Activated naive CD4-positive, alpha-beta T cell treated with Interleukin-2 at 50 U/mL for 16 hours (primary cell): ENCODE data around the gene CAMTA1.

Source experiments
- DNase-seq: peaks from one replicate; pipeline ENCODE4 v3.0.0-alpha.2; 2020

CAMTA1 gene

DNA sequence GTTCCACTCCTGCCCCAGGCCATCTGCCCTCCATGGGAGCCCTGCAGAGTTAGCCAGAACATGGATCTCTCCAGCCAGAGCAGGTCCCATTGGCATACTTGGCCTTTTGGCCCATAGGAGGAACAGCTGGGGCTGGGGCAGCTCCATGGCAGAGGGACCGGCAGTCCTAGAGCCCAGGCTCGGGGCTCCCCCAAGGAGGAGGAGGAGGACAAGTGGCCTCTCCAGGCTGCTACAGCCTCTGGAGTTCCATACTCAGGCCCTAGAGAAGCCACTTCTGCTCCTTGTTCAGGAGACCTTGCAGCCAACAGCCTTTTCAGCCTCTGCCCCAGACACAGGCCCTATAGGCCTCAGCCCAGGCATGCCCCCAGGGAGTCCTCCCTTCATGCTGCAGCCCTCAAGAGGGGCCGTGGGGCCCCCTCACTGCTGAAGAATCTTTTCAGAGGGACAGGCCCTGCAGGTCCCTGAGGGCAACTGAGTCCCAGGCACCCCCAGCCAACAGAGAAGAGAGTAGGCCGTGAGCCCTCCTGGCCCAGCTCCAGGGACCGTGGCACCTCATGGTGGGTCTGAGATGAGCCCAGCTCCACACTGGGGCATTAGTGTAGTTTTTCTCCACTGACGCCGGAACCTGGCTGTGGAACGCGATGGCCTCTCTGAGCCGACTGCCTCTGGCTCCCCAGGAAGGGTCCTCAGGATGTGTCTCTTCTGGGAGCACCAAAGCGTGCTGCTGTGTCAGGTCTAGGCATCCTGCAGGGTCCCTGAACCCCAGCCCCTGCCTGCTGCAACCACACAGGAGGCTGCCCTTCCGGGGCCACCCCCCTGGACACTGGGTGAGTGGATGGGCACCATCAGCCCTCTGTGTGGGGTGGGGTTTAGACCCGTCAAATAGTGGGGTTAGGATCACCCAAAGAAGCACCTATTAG lies 688.2 kb downstream of the CAMTA1 start:
- no peak for DNase-seq

DNA sequence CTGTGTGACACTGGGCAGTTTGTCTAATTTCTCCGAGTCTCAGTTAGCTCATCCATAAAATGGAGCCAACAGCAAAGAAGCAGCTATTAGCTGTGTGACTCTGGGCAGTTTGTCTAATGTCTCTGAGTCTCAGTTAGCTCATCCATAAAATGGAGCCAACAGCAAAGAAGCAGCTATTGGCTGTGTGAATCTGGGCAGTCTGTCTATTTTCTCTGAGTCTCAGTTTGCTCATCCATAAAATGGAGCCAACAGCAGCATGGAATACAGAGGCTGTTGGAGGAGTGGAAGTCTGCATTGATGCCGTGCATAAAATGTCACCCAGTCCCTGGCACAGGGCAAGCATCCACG lies 688.9 kb downstream of the CAMTA1 start:
- no peak for DNase-seq

GRCh38 chr1:7474786-7475502 lies 689.7 kb downstream of the CAMTA1 start:
- no peak for DNase-seq

DNA sequence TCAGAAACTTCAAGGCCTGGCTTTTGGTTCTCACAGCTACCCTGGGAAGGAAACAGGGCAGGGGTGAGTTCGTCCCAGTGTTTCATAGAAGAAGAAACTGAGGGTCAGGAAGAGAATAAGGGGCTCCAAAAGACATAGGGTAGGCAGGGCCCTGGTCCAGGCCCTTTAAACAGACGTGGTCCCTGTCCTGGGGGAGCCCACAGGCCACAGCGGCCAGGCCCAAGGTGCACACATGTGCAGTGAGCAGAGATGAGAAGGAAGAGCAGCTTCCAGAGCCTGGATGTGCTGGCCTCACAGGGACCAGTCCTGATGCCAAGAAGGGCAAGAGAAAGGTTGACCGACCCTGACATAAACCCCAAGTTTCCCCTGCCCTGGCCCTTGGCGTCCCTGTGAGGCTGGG lies 690.4 kb downstream of the CAMTA1 start:
- DNase-seq: no peak

DNA sequence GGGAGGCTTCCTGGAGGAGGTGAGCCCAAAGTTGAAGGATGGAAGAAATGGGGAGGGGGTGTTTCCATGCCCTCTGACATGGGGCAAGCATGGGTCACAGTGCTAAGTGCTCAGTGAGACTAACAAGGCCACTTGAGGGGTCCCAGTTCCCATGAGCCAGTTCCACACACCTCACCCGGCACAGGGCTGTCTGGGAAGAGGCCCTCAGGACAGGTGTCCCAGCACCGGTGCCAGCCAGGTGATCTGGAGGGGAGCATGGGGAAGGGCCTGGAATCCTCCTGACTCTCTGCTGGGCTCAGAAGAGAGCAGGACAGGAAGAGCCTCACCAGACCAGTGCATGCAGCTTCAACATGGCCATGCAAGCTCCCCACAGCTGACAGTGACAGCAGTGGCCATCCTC lies 691.1 kb downstream of the CAMTA1 start:
- DNase-seq: no peak

DNA sequence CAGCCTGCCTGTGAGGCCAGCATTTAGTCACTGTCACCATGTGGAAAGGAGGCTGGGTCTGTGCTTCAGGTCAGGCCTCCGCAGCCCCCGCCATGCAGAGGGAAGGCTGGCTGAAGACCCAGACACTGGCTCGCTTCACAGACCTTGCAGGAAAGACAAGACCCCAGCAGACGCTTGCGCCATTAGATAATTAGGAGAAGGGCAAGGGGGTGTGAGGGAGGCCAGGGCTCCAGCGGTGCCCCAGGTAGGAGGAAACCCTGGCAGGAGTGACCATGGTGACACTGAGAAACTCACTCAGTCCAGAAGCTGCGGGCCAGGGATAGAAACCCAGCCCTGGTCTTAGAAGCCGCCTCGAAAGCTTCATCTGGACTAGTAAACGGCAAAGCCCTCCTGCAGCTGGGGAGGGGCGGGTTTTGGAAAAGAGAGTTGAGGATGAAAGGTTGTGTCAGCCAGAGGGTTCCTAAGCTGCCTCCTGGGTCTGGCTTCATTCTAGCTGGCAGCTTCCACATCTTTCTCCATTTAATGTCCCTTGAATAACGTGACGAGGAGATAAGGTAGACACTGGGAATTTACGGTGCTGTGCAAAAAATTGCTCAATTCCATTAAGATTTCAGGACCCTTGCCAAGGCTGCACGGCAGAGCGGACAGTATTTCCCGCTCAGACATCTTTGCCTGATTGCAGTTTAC lies 691.8 kb downstream of the CAMTA1 start:
- no peak for DNase-seq

DNA sequence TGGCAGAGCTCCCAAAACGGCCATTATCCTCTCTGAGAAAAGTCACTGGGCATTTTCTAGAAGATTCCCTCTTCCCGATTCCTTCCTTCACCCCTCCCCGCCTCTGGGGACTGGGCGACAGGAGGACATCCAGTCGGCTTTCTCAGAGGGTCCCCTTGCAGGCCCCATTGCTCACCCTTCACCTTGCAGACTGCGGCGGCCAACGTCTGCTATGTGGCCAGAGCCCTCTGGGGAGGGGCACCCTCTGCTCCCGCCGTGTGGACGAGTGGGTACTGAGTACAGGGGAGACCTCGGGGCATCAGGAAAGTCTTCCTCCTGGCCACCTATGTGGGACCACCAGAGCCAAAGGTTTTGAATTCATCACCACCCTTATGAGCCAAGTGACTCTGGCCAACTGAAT lies 692.3 kb downstream of the CAMTA1 start:
- DNase-seq: no peak

GRCh38 chr1:7478142-7478790 lies 693.0 kb downstream of the CAMTA1 start:
- DNase-seq: no peak

DNA sequence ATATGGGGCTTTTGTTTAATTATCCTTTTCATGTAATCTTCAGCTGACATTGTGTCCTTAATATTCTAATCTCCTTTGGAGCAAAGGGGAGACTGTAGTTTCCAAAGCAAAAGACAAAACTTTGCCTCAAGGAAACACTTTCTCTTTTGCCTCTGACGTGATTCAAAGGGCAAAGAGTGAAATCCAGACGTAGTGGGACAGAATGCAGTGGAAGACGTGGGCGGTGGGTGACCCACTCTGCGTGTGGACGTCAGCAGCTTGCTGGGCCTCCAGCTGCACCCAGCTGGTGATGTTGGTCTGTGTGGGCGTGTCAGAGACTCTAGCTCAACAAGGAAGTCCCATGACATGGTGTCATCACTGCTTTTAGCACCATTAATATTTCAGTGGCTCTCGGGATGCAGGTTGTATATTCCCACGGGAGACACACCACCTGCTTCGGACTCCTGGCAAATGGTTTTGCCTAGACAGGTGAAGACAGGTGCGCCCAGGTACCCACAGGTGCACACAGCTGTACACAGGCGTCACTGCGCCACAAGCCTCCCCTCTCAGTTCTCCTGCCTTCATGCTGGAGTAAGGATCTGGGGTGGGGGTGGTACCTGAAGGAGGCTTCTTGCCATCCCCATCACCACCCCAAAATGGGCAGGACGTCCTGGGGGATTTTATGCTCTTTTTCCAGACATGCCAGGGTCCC lies 693.7 kb downstream of the CAMTA1 start:
- no peak for DNase-seq

- DNase-seq: no peak
Observed at GRCh38 chr1:7479571-7479970, 694.3 kb downstream of the CAMTA1 start.

DNA sequence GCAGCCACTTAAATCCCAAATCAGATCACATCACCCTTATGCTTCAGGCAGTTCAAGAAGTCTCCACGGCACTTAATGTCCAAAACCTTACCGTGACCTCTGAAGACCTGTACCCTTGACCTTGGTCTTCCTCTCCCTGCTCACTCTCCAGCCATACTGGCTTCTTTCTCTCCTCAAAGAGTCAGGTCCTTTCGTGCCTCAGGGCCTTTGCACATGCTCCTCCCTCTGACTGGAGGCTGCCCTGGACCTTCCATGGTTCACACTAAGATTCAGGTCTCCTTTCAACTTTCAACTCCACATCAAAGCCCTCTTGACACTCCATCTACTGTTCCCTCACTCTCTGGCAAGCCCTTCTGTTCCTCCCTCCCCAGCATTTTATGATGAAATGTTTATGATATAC lies 695.9 kb downstream of the CAMTA1 start:
- DNase-seq: no peak

DNA sequence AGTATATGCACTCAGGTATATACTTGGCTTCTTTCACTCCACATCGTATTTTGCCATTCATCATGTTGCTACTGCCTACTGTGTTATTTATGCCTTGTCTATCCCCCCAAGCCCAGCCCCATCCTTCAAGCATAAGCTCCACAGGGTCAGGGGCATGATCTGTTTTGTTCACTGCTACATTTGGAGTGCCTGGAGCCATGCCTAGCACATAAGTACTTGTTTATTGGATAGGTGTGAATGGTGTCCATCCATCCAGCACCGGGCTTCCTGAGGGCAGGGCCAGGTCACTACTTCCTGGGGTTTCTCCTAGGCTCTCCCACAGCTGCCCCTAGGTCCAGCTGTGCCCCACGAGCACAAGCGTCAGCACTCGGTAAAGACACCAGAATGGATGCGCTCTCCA lies 696.8 kb downstream of the CAMTA1 start:
- no peak for DNase-seq

GRCh38 chr1:7482772-7483495 lies 697.7 kb downstream of the CAMTA1 start:
- DNase-seq: no peak

DNA sequence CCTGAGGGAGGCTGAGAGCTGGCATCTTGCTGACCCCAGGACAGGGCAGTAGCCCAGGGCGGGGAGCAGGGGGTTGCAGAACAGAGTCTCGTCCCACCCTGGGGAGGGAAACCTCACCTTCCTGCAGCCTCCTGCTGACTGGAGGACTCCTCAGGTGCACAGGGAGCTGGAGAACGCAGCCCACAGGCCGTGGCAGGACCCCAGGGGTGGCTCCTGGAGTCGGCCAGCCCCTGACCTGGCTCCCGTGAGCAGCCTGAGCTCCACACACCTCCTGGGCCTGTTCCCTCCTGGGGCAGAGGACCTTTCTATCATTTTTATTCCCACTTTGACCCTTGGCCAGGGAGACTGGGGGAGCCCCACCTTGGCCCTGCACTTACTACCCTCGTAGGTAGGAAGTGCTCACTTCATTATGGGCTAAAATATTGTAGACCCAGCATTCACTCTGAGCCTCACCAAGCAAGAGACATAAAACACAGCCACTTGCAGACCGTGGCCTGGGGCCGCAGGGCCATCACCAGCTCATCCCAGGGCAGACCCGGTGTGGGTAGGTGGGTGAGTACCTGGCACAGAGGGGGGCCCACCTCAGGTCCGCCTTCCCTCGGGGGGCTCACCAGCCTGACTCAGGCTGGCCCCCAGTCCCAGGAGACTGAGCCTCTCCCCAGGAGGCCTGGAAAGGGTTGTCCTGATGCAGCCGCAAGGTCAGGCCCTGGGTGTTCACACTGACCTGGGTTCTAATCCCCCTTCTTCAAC lies 698.6 kb downstream of the CAMTA1 start:
- DNase-seq: no peak

- DNase-seq: no peak
Observed at GRCh38 chr1:7485086-7485780, 700.0 kb downstream of the CAMTA1 start.

- no peak for DNase-seq
Observed at GRCh38 chr1:7485826-7486225, 700.6 kb downstream of the CAMTA1 start.

GRCh38 chr1:7487766-7488474 lies 702.7 kb downstream of the CAMTA1 start:
- no peak for DNase-seq

- no peak for DNase-seq
Observed at GRCh38 chr1:7488475-7488842, 703.2 kb downstream of the CAMTA1 start.

DNA sequence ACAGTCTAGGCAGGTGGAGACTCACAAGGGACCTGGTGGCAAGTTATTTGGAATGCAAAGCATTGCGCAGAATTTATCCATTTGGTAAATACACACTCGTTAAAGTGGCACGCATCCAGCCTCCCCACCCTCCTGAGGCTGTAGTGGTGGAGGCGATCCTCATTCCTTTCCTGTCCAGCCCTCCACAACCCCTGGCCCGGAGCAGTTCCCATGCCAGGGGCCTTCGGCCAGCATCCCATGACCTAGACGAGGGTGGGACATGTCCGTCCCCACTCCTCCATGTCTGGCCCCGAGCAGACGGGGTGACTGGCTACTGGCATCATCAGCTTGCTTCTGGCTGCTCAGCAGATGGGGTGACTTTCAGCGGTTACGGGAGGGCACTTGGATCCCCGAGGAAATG lies 704.3 kb downstream of the CAMTA1 start:
- no peak for DNase-seq

GRCh38 chr1:7490576-7490975 lies 705.3 kb downstream of the CAMTA1 start:
- DNase-seq: no peak
